Adipose tissue (tissue), 3 donors: ENCODE measurements around the gene KLHDC8B. TPM values are rescaled to one million over a fixed set of nuclear protein-coding genes. Genes with fewer than 3 reads are reported as not detected.
"Not testable (repeated sequence)": the region's sequence is repeated elsewhere in the genome, so short reads cannot be mapped to it uniquely, and the experiment has no call there.

Experiments
- H3K27ac ChIP-seq: one replicate; pipeline ENCODE4 v1.5.1; 2013; ENCODE audit warnings: low read depth, low read length
- WGBS, 3 donors: extraction: QIAGEN DNeasy Blood & Tissue Kit; methylation state at CpG; one replicate each; pipeline ENCODE4 v1.1.7; 2013; 5-methylcytosine and 5-hydroxymethylcytosine counted together
- polyA plus RNA-seq, 3 donors: library from polyadenylated mRNA; stranded (reverse); fragments of 200-250 nt; gene quantifications; one replicate each; pipeline ENCODE4 v1.2.3, GENCODE V29; 2013
- donor health status: healthy with polysubstance abuse.
- donor health status: Bipolar disorder and iron deficiency.
- donor health status: healthy.

Gene KLHDC8B
- polyA plus RNA-seq, 3 donors, result 32.3 to 73.4 (median 43.5) TPM

DNA sequence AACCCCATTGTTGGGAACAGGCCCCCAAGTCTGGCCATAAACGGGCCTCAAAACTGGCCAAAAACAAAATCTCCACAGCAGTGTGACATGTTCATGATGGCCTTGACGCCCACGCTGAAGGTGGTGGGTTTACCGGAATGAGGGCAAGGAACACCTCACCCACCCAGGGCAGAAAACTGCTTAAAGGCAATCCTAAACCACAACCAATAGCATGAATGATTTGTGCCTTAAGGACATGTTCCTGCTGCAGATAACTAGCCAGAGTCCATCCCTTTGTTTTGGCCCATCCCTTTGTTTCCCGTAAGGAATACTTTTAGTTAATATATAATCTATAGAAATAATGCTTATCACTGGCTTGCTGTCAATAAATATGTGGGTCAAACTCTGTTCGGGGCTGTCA is 47.7 kb downstream of the KLHDC8B start:
- H3K27ac ChIP-seq, result no peak overlapping the region
- WGBS, 3 donors, result 78 to 97% (median 95%) methylated on average over 6 of the region's 6 CpGs

GRCh38 chr3:49220985-49221563 is 49.7 kb downstream of the KLHDC8B start:
- WGBS, 3 donors, result 92 to 96% (median 96%) methylated on average over 6 of the region's 6 CpGs
- not testable (repeated sequence) for H3K27ac ChIP-seq

- 71 to 96% (median 87%) methylated on average over 3 of the region's 3 CpGs for WGBS, 3 donors
- no peak overlapping the region for H3K27ac ChIP-seq
These were observed 50.6 kb downstream of the KLHDC8B start for GRCh38 chr3:49222002-49222401.

Other genes with a start within 250 kb of the KLHDC8B start
- 10 to 100 TPM; 11.7 to 41.1 (median 20.2) TPM for gene P4HTM, start 181.4 kb upstream of the KLHDC8B start, polyA plus RNA-seq
- 10 to 100 TPM; 59.2 to 90.6 (median 69.6) TPM for gene WDR6, start 164.2 kb upstream of the KLHDC8B start, polyA plus RNA-seq
- 10 to 100 TPM; 25.5 to 46.4 (median 25.9) TPM for gene DALRD3, start 153.0 kb upstream of the KLHDC8B start, polyA plus RNA-seq
- 100 to 1,000 TPM in 2 of 3 donors, 10 to 100 TPM in 1; 38.6 to 163 (median 120) TPM for gene NDUFAF3, start 149.5 kb upstream of the KLHDC8B start, polyA plus RNA-seq
- gene IMPDH2, start 142.2 kb upstream of the KLHDC8B start, polyA plus RNA-seq, result 100 to 1,000 TPM; 124 to 247 (median 150) TPM
- gene QRICH1, start 77.5 kb upstream of the KLHDC8B start, polyA plus RNA-seq, result 10 to 100 TPM; 20.3 to 42.2 (median 22.0) TPM
- gene QARS1, start 66.8 kb upstream of the KLHDC8B start, polyA plus RNA-seq, result 100 to 1,000 TPM; 169 to 228 (median 189) TPM
- gene USP19, start 50.8 kb upstream of the KLHDC8B start, polyA plus RNA-seq, result 10 to 100 TPM; 17.6 to 29.8 (median 19.3) TPM
- 100 to 1,000 TPM in 2 of 3 donors, 10 to 100 TPM in 1; 90.5 to 300 (median 195) TPM for gene LAMB2, start 38.5 kb upstream of the KLHDC8B start, polyA plus RNA-seq
- 10 to 100 TPM in 1 of 3 donors, 1 to 10 TPM in 2; 8.0 to 18.7 (median 9.1) TPM for gene CCDC71, start 5.3 kb upstream of the KLHDC8B start, polyA plus RNA-seq
- 1 to 10 TPM; 1.9 to 4.2 (median 3.9) TPM for gene C3orf62, start 105.6 kb downstream of the KLHDC8B start, polyA plus RNA-seq
- 10 to 100 TPM; 16.5 to 32.1 (median 30.4) TPM for gene USP4, start 168.5 kb downstream of the KLHDC8B start, polyA plus RNA-seq
- 1,000 to 10,000 TPM in 1 of 3 donors, 100 to 1,000 TPM in 2; 174 to 1,140 (median 788) TPM for gene GPX1, start 186.8 kb downstream of the KLHDC8B start, polyA plus RNA-seq
- 100 to 1,000 TPM; 162 to 513 (median 415) TPM for gene RHOA, start 240.4 kb downstream of the KLHDC8B start, polyA plus RNA-seq
- 10 to 100 TPM; 19.9 to 33.8 (median 31.2) TPM for gene TCTA, start 240.8 kb downstream of the KLHDC8B start, polyA plus RNA-seq